ENCODE results near the gene FOXG1. TPM values are rescaled to one million over a fixed set of nuclear protein-coding genes. Genes with fewer than 3 reads are reported as not detected.

The FOXG1 gene
- total RNA-seq (not detected), polyA plus RNA-seq (not detected)

DNA sequence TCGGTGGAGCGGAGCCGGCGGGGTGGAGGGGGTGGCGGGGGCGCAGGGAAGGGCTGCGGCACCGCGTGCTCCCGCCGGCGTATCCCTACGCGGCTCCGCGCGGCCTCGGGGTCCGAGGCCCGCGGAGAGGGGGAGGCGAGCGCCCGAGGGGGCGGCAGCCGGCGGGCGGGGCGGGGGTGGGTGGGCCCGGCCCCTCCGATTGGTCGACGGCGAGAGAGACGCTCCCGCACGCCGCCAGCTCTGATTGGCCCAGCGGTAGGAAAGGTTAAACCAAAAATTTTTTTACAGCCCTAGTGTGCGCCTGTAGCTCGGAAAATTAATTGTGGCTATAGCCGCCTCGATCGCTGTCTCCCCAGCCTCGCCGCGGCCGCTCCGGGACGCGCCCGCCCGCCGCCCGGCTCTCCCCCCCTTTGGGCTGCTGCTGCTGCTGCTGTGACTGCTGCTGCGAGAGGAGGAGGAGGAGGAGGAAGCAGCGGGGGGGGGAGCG is at the start of gene FOXG1:
TSS of gene FOXG1 (plus strand) at position 319 of the 487 bp plus-strand sequence. CDS start 493 bp downstream, outside the sequence.
- no peaks in the 10 kb centered on the region for H3K36me3 ChIP-seq
- ATAC-seq (peak in 3 of 4 donors; percentile 11 to 30 (median 27)), DNase-seq (no peak), FAIRE-seq (no peak)
- no peaks in the 10 kb centered on the region for H3K9me3 ChIP-seq
- no peaks in the 10 kb centered on the region for H3K4me1 ChIP-seq
- H3K27ac ChIP-seq: no peak within 1 kb of the TSS
- TF ChIP-seq, protein P1, sequence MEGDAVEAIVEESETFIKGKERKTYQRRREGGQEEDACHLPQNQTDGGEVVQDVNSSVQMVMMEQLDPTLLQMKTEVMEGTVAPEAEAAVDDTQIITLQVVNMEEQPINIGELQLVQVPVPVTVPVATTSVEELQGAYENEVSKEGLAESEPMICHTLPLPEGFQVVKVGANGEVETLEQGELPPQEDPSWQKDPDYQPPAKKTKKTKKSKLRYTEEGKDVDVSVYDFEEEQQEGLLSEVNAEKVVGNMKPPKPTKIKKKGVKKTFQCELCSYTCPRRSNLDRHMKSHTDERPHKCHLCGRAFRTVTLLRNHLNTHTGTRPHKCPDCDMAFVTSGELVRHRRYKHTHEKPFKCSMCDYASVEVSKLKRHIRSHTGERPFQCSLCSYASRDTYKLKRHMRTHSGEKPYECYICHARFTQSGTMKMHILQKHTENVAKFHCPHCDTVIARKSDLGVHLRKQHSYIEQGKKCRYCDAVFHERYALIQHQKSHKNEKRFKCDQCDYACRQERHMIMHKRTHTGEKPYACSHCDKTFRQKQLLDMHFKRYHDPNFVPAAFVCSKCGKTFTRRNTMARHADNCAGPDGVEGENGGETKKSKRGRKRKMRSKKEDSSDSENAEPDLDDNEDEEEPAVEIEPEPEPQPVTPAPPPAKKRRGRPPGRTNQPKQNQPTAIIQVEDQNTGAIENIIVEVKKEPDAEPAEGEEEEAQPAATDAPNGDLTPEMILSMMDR (IDR thresholded peaks at IDR 0.05): no peak
- peaks cover 6 to 81% (median 36%) of the 10 kb centered on the region in 4 donors for H3K27me3 ChIP-seq
- peak within 1 kb of the TSS in 2 of 4 donors; percentile 14 to 39 for H3K4me3 ChIP-seq
- intact Hi-C loops (cut with DNase I): no loop called here
- 4 to 8% methylated on average over 33 to 57 of the region's 58 CpGs for WGBS, 2 donors

GRCh38 chr14:28719130-28719529 is 47.5 kb upstream of the FOXG1 start:
- DNase-seq (no peak), ATAC-seq (no peak), FAIRE-seq (no peak)
- Histone ChIP-seq H3K36me3 (no peaks in the 10 kb centered on the region), H3K4me3 (no peak overlapping the region), H3K27ac (no peak overlapping the region), H3K27me3 (no peaks in the 10 kb centered on the region), H3K4me1 (no peaks in the 10 kb centered on the region), H3K9me3 (no peaks in the 10 kb centered on the region)
- 65 to 69% methylated on average over 5 of the region's 5 CpGs for WGBS, 2 donors
- TF ChIP-seq, protein P1 (IDR thresholded peaks at IDR 0.05): no peak
- intact Hi-C loops (cut with DNase I): no loop called here

DNA sequence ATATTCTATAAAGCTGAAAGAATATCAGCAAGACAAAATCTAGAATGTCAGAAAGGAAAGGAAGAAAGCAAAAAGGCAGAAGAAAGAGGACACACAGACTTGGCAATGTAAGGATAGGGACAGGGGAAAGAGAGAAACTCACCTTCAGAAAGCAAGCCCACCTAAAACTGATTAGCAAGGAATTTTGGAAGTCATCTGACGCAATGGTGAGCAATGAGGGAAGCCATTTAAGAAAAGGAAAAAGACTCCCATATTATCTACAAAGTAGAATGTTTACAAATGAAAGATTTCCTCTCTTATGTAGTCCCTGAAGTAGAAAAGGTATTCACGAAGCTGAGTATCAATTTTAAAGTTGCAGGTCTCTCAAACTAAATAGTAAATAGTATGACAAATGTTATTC is 35.2 kb upstream of the FOXG1 start:
- 30 to 48% methylated on average over 2 of the region's 2 CpGs for WGBS, 2 donors
- no peak for FAIRE-seq

DNA sequence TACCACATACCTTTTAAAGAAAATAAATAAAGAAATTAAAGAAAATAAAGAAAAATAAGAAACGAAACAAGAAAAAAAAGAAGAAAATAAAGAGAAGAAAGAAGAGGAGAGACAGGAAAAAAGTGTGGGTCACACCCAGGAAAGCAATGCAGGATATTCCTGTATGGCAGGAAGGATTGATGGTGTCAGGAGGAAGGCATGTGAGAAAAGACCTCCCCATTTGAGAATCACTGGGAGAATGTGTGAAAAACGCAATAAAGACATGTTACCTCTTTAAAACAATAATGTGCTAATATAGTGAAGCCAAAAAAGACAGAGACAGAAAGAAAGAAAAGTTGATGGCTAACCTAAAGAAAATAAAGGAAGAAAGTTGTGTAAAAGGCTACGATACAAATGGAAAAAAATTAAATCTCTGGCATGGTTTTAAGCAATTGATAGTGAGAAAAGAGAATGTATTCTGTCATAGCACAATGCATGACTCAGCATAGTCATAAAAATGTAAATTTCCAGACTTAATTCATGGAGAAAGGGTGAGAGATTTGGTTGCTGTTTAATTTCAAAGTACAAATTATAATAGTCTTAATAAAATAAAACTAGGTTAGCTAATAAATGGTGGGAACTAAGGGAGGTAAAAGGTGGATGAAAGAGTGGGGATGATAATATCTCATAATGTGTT is 24.3 kb upstream of the FOXG1 start:
- TF ChIP-seq, protein P1 (IDR thresholded peaks at IDR 0.05): no peak
- H3K4me3 ChIP-seq: no peak overlapping the region
- ATAC-seq: no peak
- H3K36me3 ChIP-seq: no peaks in the 10 kb centered on the region
- no peak for FAIRE-seq
- H3K9me3 ChIP-seq: peaks cover 0 to 2% (median 0%) of the 10 kb centered on the region in 4 donors
- peaks cover 0 to 10% (median 2%) of the 10 kb centered on the region in 4 donors for H3K27me3 ChIP-seq
- no peak overlapping the region for H3K27ac ChIP-seq
- DNase-seq: no peak
- no peaks in the 10 kb centered on the region for H3K4me1 ChIP-seq
- intact Hi-C loops (cut with DNase I): no loop called here
- WGBS, 2 donors: 45 to 66% methylated on average over 3 of the region's 3 CpGs

More for the DNA sequence above, 35.2 kb upstream of the FOXG1 start:
- H3K36me3 ChIP-seq: no peaks in the 10 kb centered on the region
- no peak overlapping the region for H3K4me3 ChIP-seq
- H3K4me1 ChIP-seq: no peaks in the 10 kb centered on the region
- TF ChIP-seq, protein P1 (IDR thresholded peaks at IDR 0.05): no peak
- no peaks in the 10 kb centered on the region for H3K9me3 ChIP-seq
- DNase-seq: no peak
- intact Hi-C loops (cut with DNase I): no loop called here
- H3K27ac ChIP-seq: no peak overlapping the region
- peaks cover 0 to 4% (median 1%) of the 10 kb centered on the region in 4 donors for H3K27me3 ChIP-seq
- no peak for ATAC-seq

- intact Hi-C loops (cut with DNase I): no loop called here
- DNase-seq (no peak), ATAC-seq (no peak), FAIRE-seq (no peak)
- H3K27me3 ChIP-seq: peaks cover 0 to 10% (median 2%) of the 10 kb centered on the region in 4 donors
- H3K4me1 ChIP-seq: no peaks in the 10 kb centered on the region
- H3K9me3 ChIP-seq: peaks cover 0 to 2% (median 0%) of the 10 kb centered on the region in 4 donors
- TF ChIP-seq, protein P1 (IDR thresholded peaks at IDR 0.05): no peak
- no peaks in the 10 kb centered on the region for H3K36me3 ChIP-seq
- H3K27ac ChIP-seq: no peak overlapping the region
- H3K4me3 ChIP-seq: no peak overlapping the region
Observed at GRCh38 chr14:28744126-28744525, 22.5 kb upstream of the FOXG1 start.
